AG09319 (cell line): ENCODE data around the gene GNG13.

Experiments used
- DNase-seq: peaks from one replicate; pipeline ENCODE4 v3.0.0-alpha.2; 2010; ENCODE audit warnings: low read depth; ENCODE audit errors: extremely low read depth
- CTCF ChIP-seq: IDR thresholded peaks from 2 replicates; pipeline ENCODE4 v1.5.1; 2011; ENCODE audit warnings: low read depth, mild to moderate bottlenecking, inconsistent platforms, low read length, moderate library complexity

The GNG13 gene

GRCh38 chr16:818132-818531 is 17.6 kb upstream of the GNG13 start:
- DNase-seq = no peak
- no peak for TF ChIP-seq CTCF

GRCh38 chr16:817001-817906 is 16.7 kb upstream of the GNG13 start:
- TF ChIP-seq CTCF = no peak
- DNase-seq = no peak

- DNase-seq = no peak
- no peak for TF ChIP-seq CTCF
Measured at GRCh38 chr16:815861-816260, 15.3 kb upstream of the GNG13 start.

- no peak for TF ChIP-seq CTCF
Measured at GRCh38 chr16:814974-815373, 14.4 kb upstream of the GNG13 start.

GRCh38 chr16:813916-814412 is 13.4 kb upstream of the GNG13 start:
- no peak for TF ChIP-seq CTCF
- no peak for DNase-seq

More at GRCh38 chr16:814974-815373, 14.4 kb upstream of the GNG13 start:
- no peak for DNase-seq

- peak; percentile 57 for TF ChIP-seq CTCF
- no peak for DNase-seq
Measured at GRCh38 chr16:813204-813915, 12.8 kb upstream of the GNG13 start.

GRCh38 chr16:808085-808386 is 7.5 kb upstream of the GNG13 start:
- no peak for TF ChIP-seq CTCF
- DNase-seq = no peak
